HG02852 (cell line): ENCODE results near the gene CTIF.

ENCODE experiments used
- ATAC-seq: cut with Tn5 transposase; IDR thresholded peaks from one replicate; pipeline ENCODE4 v1.9.1; 2021; ENCODE audit warnings: mild to moderate bottlenecking, moderate library complexity; ENCODE audit not compliant: unreplicated experiment

Gene CTIF

DNA sequence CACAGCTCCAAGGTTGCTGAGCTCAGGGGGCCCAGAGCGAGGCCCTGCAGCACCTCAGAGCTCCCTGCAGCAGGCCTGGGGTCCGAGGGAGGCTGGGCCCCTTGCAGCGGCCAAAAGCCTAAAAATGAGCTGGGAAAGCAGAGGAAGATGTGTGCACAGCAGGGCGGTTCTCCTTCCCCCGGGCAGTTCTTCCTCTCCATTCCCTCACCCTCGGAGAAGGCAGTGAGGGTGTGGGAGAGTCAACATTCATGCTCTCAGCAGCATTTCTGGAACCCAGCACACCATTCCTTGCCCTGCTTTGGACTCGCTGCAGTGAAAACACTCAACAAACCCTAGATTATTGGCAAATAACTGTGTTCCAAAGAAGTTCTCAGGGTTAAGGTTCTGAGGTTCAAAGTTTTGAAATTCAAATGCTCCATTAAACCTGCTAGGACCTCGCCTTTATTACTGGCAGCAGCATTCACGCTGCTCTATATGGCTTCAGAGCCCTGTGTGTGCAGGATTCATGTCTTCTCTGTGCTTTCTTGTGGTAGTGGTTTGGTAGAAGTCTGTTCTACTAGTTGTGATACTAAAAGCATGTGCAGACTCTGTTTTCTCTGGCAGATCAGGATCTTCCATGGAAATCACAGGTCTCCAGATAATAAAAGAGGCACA, 79.1 kb downstream of the CTIF start:
- ATAC-seq: no peak

- no peak for ATAC-seq
Observed at GRCh38 chr18:48619016-48619415, 80.2 kb downstream of the CTIF start.

GRCh38 chr18:48619501-48619900, 80.7 kb downstream of the CTIF start:
- no peak for ATAC-seq

DNA sequence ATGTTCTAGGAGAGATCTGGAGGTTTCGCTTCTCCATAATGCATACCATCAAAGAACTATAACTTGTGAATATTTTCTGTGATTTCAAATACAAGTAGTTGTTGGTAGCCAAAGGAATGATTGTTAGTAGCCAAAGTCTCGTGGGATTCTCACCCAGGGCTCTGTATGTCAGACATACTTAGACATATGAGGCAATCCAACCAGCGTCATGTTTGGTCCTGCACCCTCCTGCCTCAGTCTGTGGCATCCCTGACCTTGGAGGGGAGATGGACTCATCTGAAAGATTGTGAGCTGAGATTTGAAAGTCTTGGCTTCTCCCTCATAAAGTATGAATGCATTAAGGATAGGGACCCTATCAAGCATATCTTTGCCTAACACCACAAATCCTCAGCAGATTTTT, 81.2 kb downstream of the CTIF start:
- ATAC-seq: no peak

- no peak for ATAC-seq
Observed at GRCh38 chr18:48621240-48621639, 82.4 kb downstream of the CTIF start.

DNA sequence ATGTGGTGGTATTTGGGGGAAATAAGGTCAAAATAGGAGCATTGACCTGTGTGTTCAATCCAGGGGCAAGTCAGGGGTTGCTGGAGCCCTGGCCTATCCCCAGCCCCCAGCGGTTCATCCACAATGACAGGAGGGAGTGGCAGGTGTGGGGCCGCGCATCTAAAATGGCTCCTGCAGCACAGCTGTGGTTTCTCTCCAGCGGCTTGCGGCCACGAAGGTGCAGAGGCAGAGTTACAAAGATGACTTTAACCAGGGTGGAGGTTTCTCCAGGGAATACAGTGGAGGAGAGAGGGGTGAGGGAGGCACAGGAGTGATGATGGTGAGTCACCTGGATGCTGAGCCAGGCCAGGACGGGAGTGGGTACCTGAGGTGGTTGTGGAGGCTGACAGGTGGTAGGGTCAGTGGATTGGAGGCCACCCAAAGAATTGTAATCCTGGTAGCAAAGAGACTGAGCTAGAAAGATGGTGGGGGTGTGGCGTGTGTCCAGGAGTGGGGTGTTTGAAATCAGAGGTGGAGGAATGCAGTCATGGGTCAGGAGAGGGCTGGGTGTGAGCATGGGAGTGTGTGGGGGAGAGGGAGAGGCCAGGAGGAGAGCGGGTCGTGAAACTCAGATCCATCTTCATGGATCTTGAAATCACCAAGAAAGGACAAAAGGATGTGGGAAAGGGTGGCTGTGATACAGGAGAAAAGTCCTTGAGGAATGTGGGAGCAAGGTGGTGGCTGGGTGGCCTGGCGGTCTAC, 83.2 kb downstream of the CTIF start:
- no peak for ATAC-seq

GRCh38 chr18:48622911-48623431, 84.1 kb downstream of the CTIF start:
- ATAC-seq: no peak

- no peak for ATAC-seq
Observed at GRCh38 chr18:48623468-48624235, 84.8 kb downstream of the CTIF start.

- ATAC-seq: no peak
Observed at GRCh38 chr18:48624856-48625255, 86.0 kb downstream of the CTIF start.

DNA sequence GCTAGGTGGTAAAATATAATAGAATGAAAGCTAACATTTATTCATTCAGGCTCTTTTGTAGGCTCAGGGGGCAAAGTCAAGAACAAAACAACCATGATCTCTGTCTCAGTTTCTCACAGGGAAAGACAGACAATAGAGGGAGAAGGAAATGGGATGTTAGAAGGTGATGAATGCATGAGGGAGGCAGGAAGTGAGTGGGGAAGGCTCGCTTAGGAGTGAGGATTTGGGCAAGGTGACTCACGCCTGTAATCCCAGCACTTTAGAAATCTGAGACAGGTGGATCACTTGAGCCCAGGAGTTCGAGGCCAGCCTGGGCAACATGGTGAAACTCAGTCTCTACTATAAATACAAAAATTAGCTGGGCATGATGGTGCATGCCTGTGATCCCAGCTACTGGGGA, 88.4 kb downstream of the CTIF start:
- ATAC-seq: no peak

DNA sequence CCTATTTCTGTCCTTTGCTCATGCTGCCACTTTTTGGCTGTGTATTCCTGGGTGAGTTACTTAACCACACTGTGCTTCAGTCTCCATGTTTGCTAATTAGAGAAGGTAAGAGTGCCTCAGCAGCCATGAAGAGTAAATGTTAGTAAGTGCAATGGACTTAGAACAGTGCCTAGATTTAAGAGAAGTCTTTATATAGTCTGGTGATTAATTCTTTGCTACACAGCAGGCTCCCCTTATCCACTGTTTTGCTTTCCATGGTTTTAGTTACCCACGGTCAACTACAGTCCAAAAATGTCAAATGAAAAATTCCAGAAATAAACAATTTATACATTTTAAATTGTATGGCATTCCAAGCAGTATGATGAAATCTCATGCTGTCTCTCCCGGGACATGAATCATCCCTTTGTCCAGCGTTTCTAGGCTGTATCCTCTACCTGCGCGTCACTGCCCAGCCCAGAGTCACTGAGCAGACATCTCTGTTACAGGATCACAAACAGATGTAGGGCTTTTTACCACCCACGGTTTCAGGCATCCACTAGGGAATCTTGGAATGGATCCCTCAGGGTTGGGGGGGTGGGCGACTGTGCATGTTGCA, 91.0 kb downstream of the CTIF start:
- ATAC-seq: no peak

DNA sequence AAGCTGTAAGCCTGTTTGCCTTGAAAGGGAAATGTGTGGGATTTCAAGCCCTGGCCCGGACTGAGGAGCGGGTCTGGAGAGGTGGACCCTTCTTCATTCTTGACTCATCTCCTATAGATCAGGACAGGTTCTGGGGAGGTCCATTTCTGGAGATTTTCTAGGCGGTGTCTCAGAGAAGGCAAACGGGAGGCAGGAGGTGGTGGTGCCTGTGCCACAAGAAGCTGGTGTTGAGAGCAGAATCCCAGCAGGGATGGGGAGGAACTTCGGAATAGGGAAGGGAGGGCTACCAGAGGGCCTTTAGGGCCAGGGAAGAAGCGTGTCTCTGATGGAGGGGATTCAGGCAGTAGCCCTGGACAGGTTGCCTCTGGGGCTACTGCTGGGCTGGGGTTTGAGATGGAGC, 93.0 kb downstream of the CTIF start:
- no peak for ATAC-seq

- no peak for ATAC-seq
Observed at GRCh38 chr18:48632676-48633257, 93.9 kb downstream of the CTIF start.

DNA sequence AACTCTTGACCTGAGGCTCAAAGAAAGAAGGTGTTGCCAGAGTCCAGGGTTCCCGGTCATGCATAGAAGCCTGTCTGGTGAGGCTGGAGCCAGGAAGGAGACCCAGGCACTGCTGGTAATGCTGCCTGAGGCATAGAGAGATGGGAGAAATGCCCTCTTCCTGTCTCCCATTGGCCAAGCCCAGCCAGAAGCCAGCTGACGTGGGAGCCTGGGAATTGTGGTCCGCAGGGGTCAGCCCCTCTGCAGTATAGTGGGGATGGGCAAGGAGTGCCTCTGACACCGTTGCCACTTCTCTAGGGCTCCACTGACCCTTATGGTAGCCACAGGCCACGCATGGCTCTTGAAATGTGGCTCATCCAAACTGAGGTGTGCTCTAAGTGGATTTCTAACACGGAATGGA, 95.7 kb downstream of the CTIF start:
- no peak for ATAC-seq

GRCh38 chr18:48634975-48635374, 96.1 kb downstream of the CTIF start:
- no peak for ATAC-seq

- no peak for ATAC-seq
Observed at GRCh38 chr18:48635806-48636205, 97.0 kb downstream of the CTIF start.

DNA sequence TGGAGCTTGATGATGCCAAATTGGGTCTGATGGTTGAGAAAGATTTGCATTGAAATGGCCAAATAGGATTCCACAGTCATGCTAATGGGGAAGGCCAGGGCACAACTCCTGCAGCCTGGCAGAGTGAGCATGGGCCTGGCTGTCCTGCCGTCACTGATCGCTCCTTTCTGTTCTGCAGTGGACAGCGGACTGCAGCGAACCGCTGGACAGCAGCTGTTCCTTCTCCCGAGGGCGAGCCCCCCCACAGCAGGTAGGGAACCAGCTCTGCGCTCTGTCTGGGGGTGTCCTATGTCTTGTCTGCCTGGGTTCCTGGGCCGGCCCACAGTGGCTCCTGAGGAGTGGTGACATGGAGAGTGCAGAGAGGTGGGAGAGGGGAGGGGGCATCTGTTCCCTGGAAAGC, 97.6 kb downstream of the CTIF start:
- no peak for ATAC-seq

GRCh38 chr18:48637081-48637990, 98.5 kb downstream of the CTIF start:
- no peak for ATAC-seq

GRCh38 chr18:48638451-48638850, 99.6 kb downstream of the CTIF start:
- no peak for ATAC-seq
